OCI-LY1 (cell line): ENCODE data around the gene ADAT3.

Experiments used
- CTCF ChIP-seq: fragments of 200-600 bp; sonication (generic), shearing (Covaris generic); IDR thresholded peaks from 2 replicates; pipeline ENCODE4 v1.5.1; 2017; ENCODE audit warnings: mild to moderate bottlenecking, antibody characterized with exemption, low read length, moderate library complexity, mixed read lengths
- EZH2 ChIP-seq: fragments of 200-600 bp; sonication (generic), shearing (Covaris generic); IDR thresholded peaks from 2 replicates; pipeline ENCODE4 v1.8.0; 2017; ENCODE audit warnings: borderline replicate concordance, mixed run types, mild to moderate bottlenecking, antibody characterized with exemption, low read length, moderate library complexity, mixed read lengths

GRCh38 chr19:1955171-1956121 lies 50.2 kb downstream of the ADAT3 start:
- TF ChIP-seq CTCF (no peak), EZH2 (no peak)
